NCI-H82 treated with DMSO at 0.1 percent for 48 hours (cell line): Measurements from ENCODE around the gene GATAD2B.
"Not testable (repeated sequence)": the region's sequence is repeated elsewhere in the genome, so short reads cannot be mapped to it uniquely, and the experiment has no call there.

ENCODE experiments used
- DNase-seq: peaks from one replicate; lab custom pipeline; 2025; ENCODE audit not compliant: unreplicated experiment; lab: John Stamatoyannopoulos, UW

The GATAD2B gene

DNA sequence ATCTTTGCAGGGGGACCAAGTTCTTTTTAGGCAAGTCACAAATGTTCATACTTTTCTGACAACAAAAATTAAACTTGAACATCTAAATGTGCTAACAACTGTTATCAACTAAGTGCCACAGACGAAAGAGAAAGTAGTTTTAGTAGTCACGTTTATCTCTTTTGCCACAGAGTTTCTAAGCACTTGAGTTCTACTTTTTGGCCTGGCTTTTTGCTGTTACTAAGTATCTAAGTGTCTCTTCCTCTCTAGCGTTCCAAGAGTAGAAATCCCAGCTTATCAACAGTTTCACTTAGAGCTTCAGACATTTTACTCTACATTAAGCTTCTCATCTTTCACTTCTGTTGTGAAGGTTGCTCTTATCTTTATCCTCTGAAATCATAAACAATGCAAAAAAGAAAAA lies 34.2 kb downstream of the GATAD2B start:
- DNase-seq = no peak

GRCh38 chr1:153886127-153886526 lies 36.6 kb downstream of the GATAD2B start:
- no peak for DNase-seq

- no peak for DNase-seq
Measured at GRCh38 chr1:153883223-153883622, 39.5 kb downstream of the GATAD2B start.

DNA sequence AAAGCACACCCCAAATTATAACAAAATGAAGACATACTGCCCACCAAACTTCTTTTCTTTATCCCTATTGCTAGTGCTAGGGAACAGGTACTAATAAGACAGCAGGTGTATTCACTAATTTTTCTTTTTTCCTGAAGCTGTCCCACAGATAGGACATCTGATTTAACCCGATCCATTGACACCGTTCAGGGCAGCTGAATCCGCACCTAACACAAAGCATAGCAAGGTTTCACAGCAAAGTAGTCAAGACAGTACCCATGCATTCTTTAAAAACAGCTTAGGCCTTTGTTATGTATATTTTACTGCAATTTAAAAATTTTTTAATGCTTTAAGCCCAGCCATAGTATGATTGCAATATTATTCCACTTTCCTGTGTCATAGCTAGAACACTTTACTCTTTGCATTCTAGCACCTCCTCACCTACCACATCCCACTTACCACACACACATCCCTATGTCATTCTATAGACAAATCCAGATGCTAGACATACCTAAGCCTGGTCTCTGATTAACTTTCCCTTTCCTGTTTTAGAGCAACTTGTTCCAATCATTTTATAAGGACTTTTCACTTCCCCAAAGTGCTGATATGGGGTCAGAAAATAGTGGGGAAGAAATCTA lies 40.4 kb downstream of the GATAD2B start:
- no peak for DNase-seq

- no peak for DNase-seq
Measured at GRCh38 chr1:153881751-153882150, 41.0 kb downstream of the GATAD2B start.

- DNase-seq = peak; percentile 86
Measured at GRCh38 chr1:153880962-153881361, 41.8 kb downstream of the GATAD2B start.

GRCh38 chr1:153880024-153880423 lies 42.7 kb downstream of the GATAD2B start:
- no peak for DNase-seq

GRCh38 chr1:153877112-153877511 lies 45.7 kb downstream of the GATAD2B start:
- no peak for DNase-seq

- no peak for DNase-seq
Measured at GRCh38 chr1:153872934-153873333, 49.8 kb downstream of the GATAD2B start.

DNA sequence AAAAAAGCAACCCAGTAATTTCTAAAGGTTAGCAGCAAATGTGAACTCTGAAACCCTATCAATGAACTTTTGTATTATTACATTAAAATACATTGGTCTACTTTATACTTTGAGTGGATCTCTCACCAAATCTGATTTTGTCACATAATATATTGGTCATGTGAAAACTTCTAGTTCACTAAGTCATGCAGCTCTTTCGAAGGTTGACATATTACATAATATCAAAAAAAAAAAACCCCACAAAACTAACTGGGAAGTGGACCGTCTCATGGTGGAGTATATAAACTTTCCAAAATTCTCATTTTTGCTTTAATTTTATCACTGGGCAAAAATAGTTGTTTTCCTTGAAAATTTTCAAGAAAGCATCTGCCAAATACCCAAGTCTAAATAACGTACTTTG lies 50.4 kb downstream of the GATAD2B start:
- DNase-seq = no peak

DNA sequence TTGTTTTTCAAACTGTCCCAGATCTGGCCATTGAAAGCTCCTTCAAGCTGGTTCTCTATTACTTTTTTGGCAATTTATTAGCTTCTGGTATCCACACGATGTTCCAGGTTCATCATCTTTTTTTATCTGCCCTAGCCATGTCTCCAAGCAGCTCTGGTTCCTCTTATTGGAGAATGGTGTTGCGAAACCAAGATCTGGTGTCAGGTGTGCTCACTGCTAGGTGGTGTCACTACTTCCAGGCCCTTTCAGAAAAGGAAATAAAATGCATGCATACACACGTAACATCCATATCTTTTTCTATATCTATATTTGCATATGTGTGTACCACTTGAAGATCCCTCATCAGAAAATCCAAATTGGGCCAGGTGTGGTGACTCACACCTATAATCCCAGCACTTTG lies 53.3 kb downstream of the GATAD2B start:
- no peak for DNase-seq

DNA sequence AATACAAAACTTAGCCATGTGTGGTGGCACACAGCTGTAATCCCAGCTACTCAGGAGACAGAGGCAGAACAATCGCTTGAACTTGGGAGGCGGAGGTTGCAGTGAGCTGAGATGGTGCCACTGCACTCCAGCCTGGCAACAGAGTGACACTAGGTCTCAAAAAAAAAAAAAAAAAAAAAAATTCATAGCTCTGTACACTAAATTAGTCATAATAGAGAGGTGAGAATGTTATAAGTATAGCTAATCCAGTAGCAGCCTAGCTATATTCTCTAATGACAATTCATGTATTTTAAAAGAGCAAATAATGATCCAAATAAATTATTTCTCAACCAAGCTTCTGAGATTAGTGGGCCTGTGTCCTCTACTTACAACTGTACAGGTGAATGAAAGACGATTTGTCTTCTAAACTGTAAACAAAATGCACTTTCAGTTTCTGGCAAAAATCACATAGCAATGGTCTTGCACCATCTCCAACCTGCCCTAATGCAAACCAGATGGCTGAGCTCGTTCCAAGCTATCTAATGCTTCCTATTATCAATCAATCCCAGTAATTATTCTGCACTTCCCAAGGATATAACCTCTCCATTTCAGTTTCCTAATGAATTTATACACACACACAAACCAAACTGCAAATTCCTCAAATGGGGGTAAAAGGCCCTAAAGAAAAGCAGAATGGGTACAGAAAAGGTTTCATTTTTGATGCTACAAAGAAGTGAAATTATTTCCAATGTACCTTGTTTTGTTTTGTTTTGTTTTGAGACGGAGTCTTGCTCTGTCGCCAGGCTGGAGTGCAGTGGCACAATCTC lies 56.5 kb downstream of the GATAD2B start:
- no peak for DNase-seq

- no peak for DNase-seq
Measured at GRCh38 chr1:153860285-153860684, 62.5 kb downstream of the GATAD2B start.

DNA sequence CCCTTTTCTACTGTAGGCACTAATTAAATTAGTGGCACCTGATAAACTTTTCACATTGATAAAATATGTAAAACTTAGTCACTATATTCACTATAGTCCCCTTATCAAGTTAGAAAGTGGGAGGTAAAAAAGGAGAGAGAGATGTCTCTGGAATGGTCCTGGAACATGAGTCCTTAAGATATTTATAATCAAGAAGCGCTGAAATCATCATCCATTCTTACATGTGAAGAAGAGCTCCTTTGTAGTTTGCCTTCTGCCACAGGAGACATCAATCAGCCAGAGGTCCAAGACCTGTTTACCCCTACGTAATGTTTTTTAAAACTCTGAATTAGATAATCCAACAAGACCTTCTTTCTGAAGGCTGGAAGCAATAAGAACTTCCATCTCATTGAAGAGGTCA lies 65.3 kb downstream of the GATAD2B start:
- no peak for DNase-seq

DNA sequence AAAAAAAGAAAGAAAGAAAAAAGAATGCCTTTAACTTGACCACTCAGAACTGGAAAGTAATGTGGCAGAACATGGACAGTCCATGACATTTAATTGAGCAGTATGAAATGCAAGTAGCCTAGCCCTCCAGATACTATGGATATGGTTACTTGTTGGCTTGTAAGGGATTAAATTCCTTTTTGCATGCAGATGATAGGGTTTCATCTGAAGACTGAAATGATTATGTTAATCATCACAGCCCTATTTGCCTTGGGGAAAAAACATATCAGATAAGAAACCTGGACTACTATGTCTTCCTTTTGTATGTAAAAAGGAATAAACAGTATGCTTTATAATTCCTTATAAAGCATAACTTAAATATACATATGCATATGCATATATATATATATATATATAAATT lies 66.0 kb downstream of the GATAD2B start:
- no peak for DNase-seq

DNA sequence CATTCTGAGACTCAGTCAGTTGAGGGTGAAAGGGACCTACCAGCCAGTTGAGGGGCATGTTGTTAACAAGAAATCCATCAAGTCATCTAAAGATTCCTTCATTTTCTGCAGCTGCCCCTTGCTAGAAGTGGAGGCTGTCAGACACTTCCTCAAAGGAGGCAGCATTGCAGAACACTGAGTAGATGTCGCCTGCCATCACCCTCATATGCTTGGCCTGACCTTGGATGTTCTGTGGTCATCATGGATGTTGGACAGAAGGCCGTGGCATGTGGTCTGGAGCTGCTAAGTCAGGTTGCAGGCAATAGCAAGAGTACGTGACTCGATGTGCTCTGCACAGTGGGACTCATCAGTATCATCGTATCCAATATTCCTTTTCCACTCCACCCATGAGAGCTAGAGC lies 70.6 kb downstream of the GATAD2B start:
- no peak for DNase-seq

DNA sequence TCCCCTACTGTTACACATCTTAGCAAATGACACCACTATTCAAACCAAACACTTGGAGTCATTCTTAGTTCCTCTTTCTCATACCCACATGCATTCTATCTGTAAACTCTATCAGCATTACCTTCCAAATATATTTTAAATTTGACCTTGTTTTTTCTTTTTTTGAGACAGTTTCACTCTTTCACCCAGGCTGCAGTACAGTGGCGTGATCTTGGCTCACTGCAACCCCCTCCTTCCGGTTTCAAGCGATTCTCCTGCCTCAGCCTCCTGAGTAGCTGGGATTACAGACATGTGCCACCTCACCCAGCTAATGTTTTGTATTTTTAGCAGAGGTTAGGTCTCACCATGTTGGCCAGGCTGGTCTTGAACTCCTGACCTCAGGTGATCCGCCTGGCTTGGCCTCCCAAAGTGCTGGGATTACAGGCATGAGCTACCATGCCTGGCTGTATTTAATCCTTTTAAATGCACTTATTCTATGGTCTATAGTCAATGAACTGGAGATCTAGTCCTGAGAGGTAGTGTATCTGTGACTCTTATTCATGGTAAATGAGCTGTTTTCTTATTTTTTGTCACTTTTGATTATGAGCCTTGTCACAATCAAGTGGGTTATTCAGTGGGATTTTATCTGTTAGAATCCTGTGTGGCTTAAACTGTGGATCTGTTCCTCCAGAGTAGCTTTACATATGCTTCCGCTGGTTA lies 73.1 kb downstream of the GATAD2B start:
- DNase-seq = no peak

GRCh38 chr1:153848805-153849204 lies 74.0 kb downstream of the GATAD2B start:
- DNase-seq = no peak

GRCh38 chr1:153845158-153845557 lies 77.6 kb downstream of the GATAD2B start:
- DNase-seq = no peak

DNA sequence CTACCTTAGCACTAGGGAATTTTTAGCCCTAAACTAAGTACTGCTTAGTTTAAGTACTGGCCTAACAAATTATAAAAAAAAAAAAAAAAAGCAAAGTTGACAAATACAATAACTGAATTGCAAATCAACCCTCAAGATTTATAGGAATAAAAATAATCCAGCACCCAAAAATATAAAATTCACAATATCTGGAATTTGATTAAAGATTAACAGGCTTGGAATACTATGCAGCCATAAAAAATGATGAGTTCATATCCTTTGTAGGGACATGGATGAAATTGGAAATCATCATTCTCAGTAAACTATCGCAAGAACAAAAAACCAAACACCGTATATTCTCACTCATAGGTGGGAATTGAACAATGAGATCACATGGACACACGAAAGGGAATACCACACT lies 78.4 kb downstream of the GATAD2B start:
- not testable (repeated sequence) for DNase-seq

GRCh38 chr1:153842006-153842471 lies 80.7 kb downstream of the GATAD2B start:
- DNase-seq = no peak

GRCh38 chr1:153841463-153841994 lies 81.2 kb downstream of the GATAD2B start:
- DNase-seq = no peak
